DND-41 (cell line): ENCODE measurements around the gene SLC35A1.

ENCODE experiments used
- ATAC-seq: fragments of 200-7000 bp; cut with Tn5 transposase; 3 replicates; pipeline ENCODE4 v1.9.1; 2021; ENCODE audit warnings: low read depth; ENCODE audit not compliant: insufficient read depth
- DNase-seq: peaks from one replicate; pipeline ENCODE4 v3.0.0-alpha.2; 2020
- H2AFZ ChIP-seq: 2 replicates; pipeline ENCODE4 v1.6.0; 2012; ENCODE audit warnings: low read depth, low read length
- H3K27ac ChIP-seq: 2 replicates; pipeline ENCODE4 v1.5.1; 2012; ENCODE audit warnings: low read length, inconsistent platforms
- H3K27me3 ChIP-seq: fragments of 200-600 bp; sonication (generic); 2 replicates; pipeline ENCODE4 v1.6.0; 2012; ENCODE audit warnings: low read length, mild to moderate bottlenecking, inconsistent platforms; ENCODE audit not compliant: insufficient read depth, poor library complexity
- H3K36me3 ChIP-seq: 2 replicates; pipeline ENCODE4 v1.5.1; 2012; ENCODE audit warnings: low read length, inconsistent platforms; ENCODE audit not compliant: insufficient read depth
- H3K4me1 ChIP-seq: 2 replicates; pipeline ENCODE4 v1.5.1; 2012; ENCODE audit warnings: mild to moderate bottlenecking, low read length; ENCODE audit not compliant: insufficient read depth
- H3K4me2 ChIP-seq: 2 replicates; pipeline ENCODE4 v1.6.0; 2012; ENCODE audit warnings: mild to moderate bottlenecking, moderate library complexity, low read length, inconsistent platforms; ENCODE audit not compliant: insufficient read depth
- H3K4me3 ChIP-seq, 2 experiments: fragments of 200-600 bp in 1 of 2; shearing (Covaris generic) in 1 of 2; 2 replicates each; pipeline ENCODE4 v1.5.1; 2012 to 2016; ENCODE audit warnings: inconsistent platforms in 2 of 2, low read length in 2 of 2, mild to moderate bottlenecking in 2 of 2, low read depth in 1 of 2, moderate library complexity in 1 of 2
- H3K79me2 ChIP-seq: 2 replicates; pipeline ENCODE4 v1.6.0; 2012; ENCODE audit warnings: low read length, inconsistent platforms; ENCODE audit not compliant: insufficient read depth
- H3K9ac ChIP-seq: 2 replicates; pipeline ENCODE4 v1.6.0; 2012; ENCODE audit warnings: low read depth, mild to moderate bottlenecking, inconsistent platforms, low read length, moderate library complexity
- H3K9me3 ChIP-seq: 2 replicates; pipeline ENCODE4 v1.5.1; 2012; ENCODE audit warnings: low read length, moderate library complexity, mild to moderate bottlenecking, inconsistent platforms; ENCODE audit not compliant: insufficient read depth, severe bottlenecking
- H4K20me1 ChIP-seq: 2 replicates; pipeline ENCODE4 v1.6.0; 2012; ENCODE audit warnings: low read length; ENCODE audit not compliant: insufficient read depth
- CTCF ChIP-seq: IDR thresholded peaks from 2 replicates; pipeline ENCODE4 v1.5.1; 2012; ENCODE audit warnings: borderline replicate concordance, low read length, moderate library complexity, mild to moderate bottlenecking; ENCODE audit not compliant: poor library complexity, severe bottlenecking; ENCODE audit errors: extremely low read depth
- EZH2 ChIP-seq: IDR thresholded peaks from 3 replicates; pipeline ENCODE4 v1.6.1; 2012; ENCODE audit warnings: borderline replicate concordance, low read depth, mild to moderate bottlenecking, moderate library complexity, low read length, inconsistent platforms; ENCODE audit not compliant: severe bottlenecking

Gene SLC35A1

GRCh38 chr6:87540539-87540938, 67.8 kb downstream of the SLC35A1 start:
- H3K36me3 ChIP-seq = peaks cover 49% of the 10 kb centered on the region
- H3K4me3 ChIP-seq = no peak overlapping the region
- H3K4me2 ChIP-seq = no peak overlapping the region
- no peak overlapping the region for H3K9ac ChIP-seq
- H4K20me1 ChIP-seq = no peaks in the 10 kb centered on the region
- TF ChIP-seq CTCF (no peak), EZH2 (no peak)
- DNase-seq = no peak
- no peaks in the 10 kb centered on the region for H3K79me2 ChIP-seq
- no peak overlapping the region for H2AFZ ChIP-seq
- no peaks in the 10 kb centered on the region for H3K27me3 ChIP-seq
- H3K4me1 ChIP-seq = no peaks in the 10 kb centered on the region
- no peak overlapping the region for H3K27ac ChIP-seq
- peaks cover 3% of the 10 kb centered on the region for H3K9me3 ChIP-seq
- no peak for ATAC-seq

- H3K4me1 ChIP-seq = no peaks in the 10 kb centered on the region
- H3K9me3 ChIP-seq = peaks cover 3% of the 10 kb centered on the region
- H3K4me3 ChIP-seq = no peak overlapping the region
- DNase-seq = no peak
- H3K27ac ChIP-seq = no peak overlapping the region
- H3K79me2 ChIP-seq = no peaks in the 10 kb centered on the region
- peaks cover 53% of the 10 kb centered on the region for H3K36me3 ChIP-seq
- no peaks in the 10 kb centered on the region for H4K20me1 ChIP-seq
- no peak for ATAC-seq
- H2AFZ ChIP-seq = no peak overlapping the region
- no peak overlapping the region for H3K9ac ChIP-seq
- no peaks in the 10 kb centered on the region for H3K27me3 ChIP-seq
- TF ChIP-seq EZH2 = no peak
- no peak for TF ChIP-seq CTCF
- no peak overlapping the region for H3K4me2 ChIP-seq
Measured at GRCh38 chr6:87541041-87541440, 68.3 kb downstream of the SLC35A1 start.

- H2AFZ ChIP-seq = no peak overlapping the region
- no peak overlapping the region for H3K27ac ChIP-seq
- no peak for TF ChIP-seq EZH2
- no peak for TF ChIP-seq CTCF
- no peak overlapping the region for H3K4me2 ChIP-seq
- H4K20me1 ChIP-seq = no peaks in the 10 kb centered on the region
- no peaks in the 10 kb centered on the region for H3K79me2 ChIP-seq
- DNase-seq (no peak), ATAC-seq (no peak)
- peaks cover 3% of the 10 kb centered on the region for H3K9me3 ChIP-seq
- H3K9ac ChIP-seq = no peak overlapping the region
- H3K36me3 ChIP-seq = peaks cover 60% of the 10 kb centered on the region
- no peaks in the 10 kb centered on the region for H3K27me3 ChIP-seq
- no peaks in the 10 kb centered on the region for H3K4me1 ChIP-seq
- H3K4me3 ChIP-seq = no peak overlapping the region
Measured at GRCh38 chr6:87541744-87542143, 69.0 kb downstream of the SLC35A1 start.
